HepG2 (cell line): ENCODE data around the gene BCL2L1. TPM values are rescaled to one million over a fixed set of nuclear protein-coding genes. Genes with fewer than 3 reads are reported as not detected.
A peak's percentile ranks its signal among the peaks of the same experiment; 100 is the strongest.

ENCODE experiments used
- DNMT3B ChIP-seq: conservative IDR thresholded peaks from 2 replicates; pipeline ENCODE4 v1.6.1; 2016; ENCODE audit warnings: missing biosample characterization, control low read depth
- GTF3A ChIP-seq: sonication (generic); formaldehyde crosslinking; conservative IDR thresholded peaks from 2 replicates; pipeline ENCODE4 v1.4.0; 2020; ENCODE audit warnings: mild to moderate bottlenecking, missing genetic modification reagents
- HOXA7 ChIP-seq: sonication (generic); formaldehyde crosslinking; IDR thresholded peaks from 2 replicates; pipeline ENCODE4 v1.8.1; 2022; ENCODE audit warnings: mild to moderate bottlenecking, missing genetic modification reagents, moderate library complexity
- NFATC3 ChIP-seq: sonication (generic); formaldehyde crosslinking; IDR thresholded peaks from 2 replicates; pipeline ENCODE4 v1.5.1; 2020; ENCODE audit warnings: mild to moderate bottlenecking, missing genetic modification reagents
- SUZ12 ChIP-seq: fragments of 150-350 bp; IDR thresholded peaks from 2 replicates; pipeline ENCODE4 v1.6.1; 2014; ENCODE audit warnings: low read depth, low read length
- WIZ ChIP-seq: sonication (generic); formaldehyde crosslinking; IDR thresholded peaks from 2 replicates; pipeline ENCODE4 v1.5.1; 2020; ENCODE audit warnings: mild to moderate bottlenecking, missing genetic modification reagents
- ZFP36 ChIP-seq: fragments of 150-350 bp; IDR thresholded peaks from 2 replicates; pipeline ENCODE4 v1.6.1; 2018; ENCODE audit warnings: borderline replicate concordance, low read length, low read depth; ENCODE audit not compliant: partially characterized antibody
- ZNF260 ChIP-seq: sonication (generic); formaldehyde crosslinking; IDR thresholded peaks from 2 replicates; pipeline ENCODE4 v1.4.0; 2020; ENCODE audit warnings: missing genetic modification reagents, low read depth, mild to moderate bottlenecking, borderline replicate concordance
- ZNF530 ChIP-seq: sonication (generic); formaldehyde crosslinking; IDR thresholded peaks from 2 replicates; pipeline ENCODE4 v1.5.0; 2020; ENCODE audit warnings: low read depth, mild to moderate bottlenecking, missing genetic modification reagents
- ZNF703 ChIP-seq: sonication (generic); formaldehyde crosslinking; IDR thresholded peaks from 2 replicates; pipeline ENCODE4 v1.5.1; 2020; ENCODE audit warnings: missing genetic modification reagents, mild to moderate bottlenecking, moderate library complexity, borderline replicate concordance
- ZNF768 ChIP-seq: sonication (generic); formaldehyde crosslinking; IDR thresholded peaks from 2 replicates; pipeline ENCODE4 v1.4.0; 2020; ENCODE audit warnings: missing genetic modification reagents
- ZNF773 ChIP-seq: sonication (generic); formaldehyde crosslinking; IDR thresholded peaks from 2 replicates; pipeline ENCODE4 v1.4.0; 2020; ENCODE audit warnings: missing genetic modification reagents, borderline replicate concordance
- ZNF776 ChIP-seq: sonication (generic); formaldehyde crosslinking; IDR thresholded peaks from 2 replicates; pipeline ENCODE4 v1.4.0; 2020; ENCODE audit warnings: mild to moderate bottlenecking, missing genetic modification reagents
- polyA plus RNA-seq, 8 experiments: library from polyadenylated mRNA; depleted of rRNA in 3 of 8; stranded (reverse) in 7 of 8; unstranded in 1 of 8; fragments of >200 nt; fragmentation: Illumina TruSeq in 4 of 8; extraction: Trizol in 4 of 8; gene quantifications; 2 replicates each; pipeline versions ENCODE4 v1.2.1 to v1.2.3, GENCODE V29; 2011 to 2016; ENCODE audit warnings: low read depth in 4 of 8, missing spikeins in 1 of 8, mixed read lengths in 1 of 8; ENCODE audit not compliant: insufficient read depth in 1 of 8
- total RNA-seq, 5 experiments: library from RNA; depleted of rRNA; stranded (reverse); fragments of >200 nt; fragmentation: Illumina TruSeq; extraction: Trizol; gene quantifications; 2 replicates each; pipeline ENCODE4 v1.2.3, GENCODE V29; 2016; ENCODE audit warnings: low read depth in 1 of 5
- TF ChIP-seq, protein P1 (sequence below): sonication (generic); formaldehyde crosslinking; IDR thresholded peaks from 2 replicates; pipeline ENCODE4 v1.4.0; 2020; ENCODE audit warnings: mild to moderate bottlenecking, missing genetic modification reagents
- TF ChIP-seq, protein P2 (sequence below): sonication (generic); formaldehyde crosslinking; IDR thresholded peaks from 2 replicates; pipeline ENCODE4 v1.5.0; 2020; ENCODE audit warnings: mild to moderate bottlenecking, missing genetic modification reagents
- TF ChIP-seq, protein P3 (sequence below): sonication (generic); formaldehyde crosslinking; IDR thresholded peaks from 2 replicates; pipeline ENCODE4 v1.4.0; 2020; ENCODE audit warnings: missing genetic modification reagents, borderline replicate concordance

The BCL2L1 gene
- total and polyA plus RNA-seq, 2 of the 13 experiments (the other 11 are each of a cell fraction or from before 2014, with no cell fraction given): 164 to 258 TPM

DNA sequence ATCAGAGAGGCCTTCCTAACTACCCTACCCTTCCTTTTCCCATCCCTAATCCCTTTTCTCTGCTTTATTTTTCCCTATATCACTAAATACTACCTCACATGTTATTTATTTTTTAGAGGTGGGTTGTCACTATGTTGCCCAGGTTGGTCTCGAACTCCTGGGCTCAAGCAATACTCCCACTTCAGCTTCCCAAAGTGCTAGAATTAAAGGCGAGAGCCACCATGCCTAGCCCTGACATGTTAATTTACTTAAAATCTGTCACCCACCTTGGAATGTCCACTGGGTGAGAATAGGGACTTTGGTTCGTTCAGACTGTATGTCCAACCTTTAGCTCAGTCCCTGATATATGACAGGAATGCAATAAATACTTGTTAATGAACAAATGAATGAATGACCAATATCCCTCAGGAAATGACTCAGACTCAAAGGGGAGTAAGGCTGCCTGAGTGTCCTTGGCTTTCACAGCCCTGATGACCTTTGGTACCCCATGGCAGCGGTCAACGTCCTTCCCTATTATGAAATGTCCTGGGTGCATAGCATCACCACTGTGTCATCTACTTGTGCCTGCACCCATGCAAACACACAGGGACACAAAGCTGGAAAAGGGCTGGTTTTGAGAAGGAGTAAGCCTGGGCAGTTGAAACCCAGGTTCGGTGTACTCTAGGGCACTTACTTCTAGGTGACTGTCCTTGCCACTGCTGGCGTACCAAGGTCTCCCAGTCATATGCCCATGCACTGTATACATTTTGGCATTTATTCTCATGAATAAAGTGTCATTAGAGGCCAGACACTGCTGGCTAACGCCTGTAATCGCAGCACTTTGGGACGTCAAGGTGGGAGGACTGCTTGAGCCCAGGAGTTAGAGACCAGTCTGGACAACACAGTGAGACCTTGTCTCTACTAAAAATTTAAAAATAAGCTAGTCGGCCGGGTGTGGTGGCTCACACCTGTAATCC is 26.5 kb downstream of the BCL2L1 start (continued):
- TF ChIP-seq, protein P1, sequence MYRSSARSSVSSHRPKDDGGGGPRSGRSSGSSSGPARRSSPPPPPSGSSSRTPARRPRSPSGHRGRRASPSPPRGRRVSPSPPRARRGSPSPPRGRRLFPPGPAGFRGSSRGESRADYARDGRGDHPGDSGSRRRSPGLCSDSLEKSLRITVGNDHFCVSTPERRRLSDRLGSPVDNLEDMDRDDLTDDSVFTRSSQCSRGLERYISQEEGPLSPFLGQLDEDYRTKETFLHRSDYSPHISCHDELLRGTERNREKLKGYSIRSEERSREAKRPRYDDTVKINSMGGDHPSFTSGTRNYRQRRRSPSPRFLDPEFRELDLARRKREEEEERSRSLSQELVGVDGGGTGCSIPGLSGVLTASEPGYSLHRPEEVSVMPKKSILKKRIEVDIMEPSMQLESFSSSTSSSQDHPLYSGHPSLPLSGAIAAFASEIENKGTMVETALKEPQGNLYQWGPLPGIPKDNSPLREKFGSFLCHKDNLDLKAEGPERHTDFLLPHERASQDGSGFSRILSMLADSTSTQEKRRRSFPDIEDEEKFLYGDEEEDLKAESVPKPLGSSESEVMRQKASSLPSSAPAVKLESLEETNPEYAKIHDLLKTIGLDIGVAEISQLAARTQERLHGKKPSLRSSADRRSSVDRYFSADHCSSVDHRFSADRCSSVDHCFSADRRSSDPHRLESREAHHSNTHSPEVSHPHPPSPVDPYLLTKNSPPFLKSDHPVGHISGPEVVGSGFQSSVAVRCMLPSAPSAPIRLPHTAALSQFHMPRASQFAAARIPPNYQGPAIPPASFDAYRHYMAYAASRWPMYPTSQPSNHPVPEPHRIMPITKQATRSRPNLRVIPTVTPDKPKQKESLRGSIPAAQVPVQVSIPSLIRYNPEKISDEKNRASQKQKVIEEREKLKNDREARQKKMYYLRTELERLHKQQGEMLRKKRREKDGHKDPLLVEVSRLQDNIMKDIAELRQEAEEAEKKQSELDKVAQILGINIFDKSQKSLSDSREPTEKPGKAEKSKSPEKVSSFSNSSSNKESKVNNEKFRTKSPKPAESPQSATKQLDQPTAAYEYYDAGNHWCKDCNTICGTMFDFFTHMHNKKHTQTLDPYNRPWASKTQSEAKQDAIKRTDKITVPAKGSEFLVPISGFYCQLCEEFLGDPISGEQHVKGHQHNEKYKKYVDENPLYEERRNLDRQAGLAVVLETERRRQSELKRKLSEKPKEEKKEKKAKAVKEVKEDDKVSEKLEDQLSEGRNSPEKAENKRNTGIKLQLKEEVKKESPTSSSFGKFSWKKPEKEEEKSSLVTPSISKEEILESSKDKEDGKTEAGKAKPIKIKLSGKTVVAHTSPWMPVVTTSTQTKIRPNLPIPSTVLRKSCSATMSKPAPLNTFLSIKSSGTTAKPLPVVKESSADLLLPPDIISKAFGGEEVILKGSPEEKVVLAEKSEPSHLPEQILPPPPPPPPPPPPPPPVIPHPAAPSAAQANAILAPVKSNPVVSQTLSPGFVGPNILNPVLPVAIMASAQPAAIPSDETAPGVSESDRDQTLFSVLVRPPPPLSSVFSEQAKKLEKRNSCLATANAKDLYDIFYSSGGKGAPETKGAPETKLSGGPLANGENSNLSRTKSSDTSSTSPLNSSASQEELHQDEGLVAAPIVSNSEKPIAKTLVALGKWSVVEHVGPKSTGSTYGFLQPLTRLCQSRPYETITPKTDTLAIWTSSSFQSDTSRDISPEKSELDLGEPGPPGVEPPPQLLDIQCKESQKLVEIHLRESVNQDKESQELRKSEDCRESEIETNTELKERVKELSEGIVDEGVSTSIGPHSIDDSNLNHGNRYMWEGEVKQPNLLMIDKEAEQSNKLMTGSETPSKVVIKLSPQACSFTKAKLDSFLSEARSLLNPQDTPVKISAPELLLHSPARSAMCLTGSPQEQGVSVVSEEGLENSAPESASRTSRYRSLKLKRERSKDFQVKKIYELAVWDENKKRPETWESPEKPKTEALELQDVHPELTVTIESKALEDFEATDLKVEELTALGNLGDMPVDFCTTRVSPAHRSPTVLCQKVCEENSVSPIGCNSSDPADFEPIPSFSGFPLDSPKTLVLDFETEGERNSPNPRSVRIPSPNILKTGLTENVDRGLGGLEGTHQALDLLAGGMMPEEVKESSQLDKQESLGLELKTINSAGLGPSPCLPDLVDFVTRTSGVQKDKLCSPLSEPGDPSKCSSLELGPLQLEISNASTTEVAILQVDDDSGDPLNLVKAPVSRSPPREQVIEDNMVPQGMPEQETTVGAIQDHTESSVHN (CRISPR knock-in tag): no peak
- TF ChIP-seq ZNF776 (CRISPR knock-in tag) (no peak; the same call in 1 of the 2 replicates), GTF3A (CRISPR knock-in tag) (no peak), ZFP36 (peak; percentile 62), WIZ (CRISPR knock-in tag) (peak; percentile 92), ZNF530 (CRISPR knock-in tag) (no peak), DNMT3B (peak; percentile 97), ZNF773 (no peak), HOXA7 (CRISPR knock-in tag) (no peak; the same call in 1 of the 2 replicates), ZNF260 (CRISPR knock-in tag) (no peak), NFATC3 (CRISPR knock-in tag) (no peak), ZNF703 (CRISPR knock-in tag) (peak; percentile 88; the same call in 1 of the 2 replicates), ZNF768 (CRISPR knock-in tag) (no peak; the same call in 1 of the 2 replicates), SUZ12 (no peak)
- TF ChIP-seq, protein P2, sequence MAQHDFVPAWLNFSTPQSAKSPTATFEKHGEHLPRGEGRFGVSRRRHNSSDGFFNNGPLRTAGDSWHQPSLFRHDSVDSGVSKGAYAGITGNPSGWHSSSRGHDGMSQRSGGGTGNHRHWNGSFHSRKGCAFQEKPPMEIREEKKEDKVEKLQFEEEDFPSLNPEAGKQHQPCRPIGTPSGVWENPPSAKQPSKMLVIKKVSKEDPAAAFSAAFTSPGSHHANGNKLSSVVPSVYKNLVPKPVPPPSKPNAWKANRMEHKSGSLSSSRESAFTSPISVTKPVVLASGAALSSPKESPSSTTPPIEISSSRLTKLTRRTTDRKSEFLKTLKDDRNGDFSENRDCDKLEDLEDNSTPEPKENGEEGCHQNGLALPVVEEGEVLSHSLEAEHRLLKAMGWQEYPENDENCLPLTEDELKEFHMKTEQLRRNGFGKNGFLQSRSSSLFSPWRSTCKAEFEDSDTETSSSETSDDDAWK (CRISPR knock-in tag): no peak
- TF ChIP-seq, protein P3, sequence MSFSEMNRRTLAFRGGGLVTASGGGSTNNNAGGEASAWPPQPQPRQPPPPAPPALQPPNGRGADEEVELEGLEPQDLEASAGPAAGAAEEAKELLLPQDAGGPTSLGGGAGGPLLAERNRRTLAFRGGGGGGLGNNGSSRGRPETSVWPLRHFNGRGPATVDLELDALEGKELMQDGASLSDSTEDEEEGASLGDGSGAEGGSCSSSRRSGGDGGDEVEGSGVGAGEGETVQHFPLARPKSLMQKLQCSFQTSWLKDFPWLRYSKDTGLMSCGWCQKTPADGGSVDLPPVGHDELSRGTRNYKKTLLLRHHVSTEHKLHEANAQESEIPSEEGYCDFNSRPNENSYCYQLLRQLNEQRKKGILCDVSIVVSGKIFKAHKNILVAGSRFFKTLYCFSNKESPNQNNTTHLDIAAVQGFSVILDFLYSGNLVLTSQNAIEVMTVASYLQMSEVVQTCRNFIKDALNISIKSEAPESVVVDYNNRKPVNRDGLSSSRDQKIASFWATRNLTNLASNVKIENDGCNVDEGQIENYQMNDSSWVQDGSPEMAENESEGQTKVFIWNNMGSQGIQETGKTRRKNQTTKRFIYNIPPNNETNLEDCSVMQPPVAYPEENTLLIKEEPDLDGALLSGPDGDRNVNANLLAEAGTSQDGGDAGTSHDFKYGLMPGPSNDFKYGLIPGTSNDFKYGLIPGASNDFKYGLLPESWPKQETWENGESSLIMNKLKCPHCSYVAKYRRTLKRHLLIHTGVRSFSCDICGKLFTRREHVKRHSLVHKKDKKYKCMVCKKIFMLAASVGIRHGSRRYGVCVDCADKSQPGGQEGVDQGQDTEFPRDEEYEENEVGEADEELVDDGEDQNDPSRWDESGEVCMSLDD: peak; percentile 95; the same call in 1 of the 2 replicates
